DMS53 (cell line): Measurements from ENCODE around the gene CHPF.

Experiments
- DNase-seq: peaks from one replicate; lab custom pipeline; 2025; lab: John Stamatoyannopoulos, UW

The CHPF gene

DNA sequence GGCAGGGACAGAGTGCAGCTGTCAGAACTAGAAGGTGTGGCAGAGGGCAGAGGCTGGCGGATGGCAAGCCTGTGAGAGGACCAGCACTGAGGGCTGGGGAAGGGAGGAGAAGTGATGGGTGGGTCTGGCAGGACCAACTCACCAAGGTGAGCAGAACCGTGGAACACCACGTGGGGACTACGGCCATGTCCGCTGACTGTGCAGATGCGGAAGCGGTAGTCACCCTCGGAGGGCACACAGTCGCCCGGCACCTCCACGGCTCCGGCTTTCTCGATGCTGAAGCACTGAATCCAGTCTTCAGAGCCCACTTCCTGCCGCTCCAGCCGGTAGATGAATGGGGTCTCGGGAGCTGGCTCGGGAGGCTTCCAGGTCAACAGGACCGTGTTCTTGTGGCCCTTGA, 23.5 kb upstream of the CHPF start:
- DNase-seq = no peak

DNA sequence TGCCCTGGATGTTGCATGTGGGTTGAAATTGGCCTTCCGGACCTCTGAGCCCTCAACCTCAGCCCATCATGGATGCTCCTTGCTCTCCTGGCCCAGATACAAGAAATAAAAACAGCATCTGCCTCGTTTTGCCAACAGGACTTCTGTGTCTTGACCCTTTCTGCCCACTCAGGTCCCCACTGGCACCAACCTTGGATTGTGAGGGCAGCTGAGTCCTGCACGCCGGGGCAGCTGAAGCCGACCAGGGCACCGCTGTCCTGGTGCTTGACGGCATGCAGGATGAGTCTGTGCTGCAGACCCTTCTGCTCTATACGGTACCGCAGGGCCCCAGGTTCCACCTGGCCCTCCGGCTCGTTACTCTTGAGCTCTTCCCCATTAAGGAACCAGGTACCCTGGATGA, 23.0 kb upstream of the CHPF start:
- DNase-seq = no peak

DNA sequence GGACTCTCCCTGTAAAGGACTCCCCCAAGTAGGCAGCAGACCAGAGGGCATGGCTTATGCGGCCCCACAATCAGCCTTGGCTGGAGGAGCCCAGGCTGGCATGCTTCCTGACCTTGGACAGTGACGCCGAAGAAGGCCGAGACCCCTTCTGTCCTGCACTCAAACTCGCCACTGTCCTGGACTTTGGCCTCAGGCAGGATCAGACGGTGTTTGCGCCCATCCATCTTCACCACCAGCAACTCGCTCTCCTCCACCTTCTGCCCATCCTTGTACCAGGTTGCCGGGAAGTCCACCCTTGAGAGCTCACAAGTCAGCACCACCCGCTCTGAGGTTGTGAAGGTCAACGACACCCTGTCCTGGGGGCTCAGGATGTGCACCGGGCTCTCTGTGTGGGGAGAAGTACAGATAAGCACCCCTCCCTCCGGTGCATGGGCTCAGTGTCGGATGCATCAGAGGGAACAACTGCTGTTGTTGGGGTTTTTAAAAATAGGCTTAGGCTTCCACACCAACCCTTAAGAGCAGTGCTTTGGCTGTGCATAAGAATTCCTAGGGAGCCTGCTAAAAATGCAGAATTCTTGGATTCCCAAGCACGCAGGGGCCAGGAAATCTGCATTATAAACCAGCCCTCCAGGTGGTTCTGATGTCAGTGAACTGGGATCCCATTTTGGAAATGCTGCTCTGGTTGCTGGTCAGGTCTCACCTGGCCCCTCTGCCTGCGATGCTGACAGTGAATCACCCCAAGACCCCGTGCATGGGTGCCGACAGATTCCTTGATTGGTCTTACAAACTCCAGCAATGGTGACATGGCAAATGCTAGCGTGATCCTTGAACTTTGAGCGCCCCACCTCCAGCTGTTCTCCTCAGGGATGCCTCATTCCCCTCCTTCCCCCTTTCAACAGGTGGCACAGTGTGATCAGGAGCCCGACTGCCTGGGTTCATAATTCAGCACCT, 21.8 kb upstream of the CHPF start:
- DNase-seq = no peak

DNA sequence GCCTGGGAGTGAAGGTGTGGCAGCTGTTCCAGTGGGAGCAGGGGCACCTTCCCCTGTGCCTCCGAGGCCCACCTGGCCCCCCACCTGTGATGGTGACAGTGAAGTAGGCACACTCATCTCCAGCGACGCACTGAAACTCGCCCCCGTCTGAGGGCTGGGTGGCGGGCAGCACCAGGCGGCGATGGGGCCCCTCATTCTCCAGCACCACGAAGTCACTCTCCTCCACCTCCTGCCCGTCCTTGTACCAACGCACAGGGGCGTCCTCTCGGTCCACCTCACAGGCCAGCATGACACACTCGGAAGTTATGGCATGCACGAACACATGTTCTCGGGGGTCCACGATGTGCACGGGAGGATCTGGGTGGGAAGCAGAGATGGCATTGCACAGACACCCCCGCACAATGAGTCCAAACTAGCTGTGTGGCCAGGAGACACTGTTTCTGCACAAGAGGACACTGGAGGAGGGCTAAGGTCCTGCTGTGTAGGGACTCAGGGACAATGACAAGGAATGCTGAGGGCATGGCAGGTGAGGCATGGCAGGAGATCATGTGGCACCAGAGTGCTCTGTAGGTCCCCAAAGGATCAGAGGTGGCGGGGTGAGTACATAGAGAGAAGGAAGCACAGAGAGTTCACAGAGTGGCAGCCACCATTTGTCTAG, 19.8 kb upstream of the CHPF start:
- DNase-seq = no peak

DNA sequence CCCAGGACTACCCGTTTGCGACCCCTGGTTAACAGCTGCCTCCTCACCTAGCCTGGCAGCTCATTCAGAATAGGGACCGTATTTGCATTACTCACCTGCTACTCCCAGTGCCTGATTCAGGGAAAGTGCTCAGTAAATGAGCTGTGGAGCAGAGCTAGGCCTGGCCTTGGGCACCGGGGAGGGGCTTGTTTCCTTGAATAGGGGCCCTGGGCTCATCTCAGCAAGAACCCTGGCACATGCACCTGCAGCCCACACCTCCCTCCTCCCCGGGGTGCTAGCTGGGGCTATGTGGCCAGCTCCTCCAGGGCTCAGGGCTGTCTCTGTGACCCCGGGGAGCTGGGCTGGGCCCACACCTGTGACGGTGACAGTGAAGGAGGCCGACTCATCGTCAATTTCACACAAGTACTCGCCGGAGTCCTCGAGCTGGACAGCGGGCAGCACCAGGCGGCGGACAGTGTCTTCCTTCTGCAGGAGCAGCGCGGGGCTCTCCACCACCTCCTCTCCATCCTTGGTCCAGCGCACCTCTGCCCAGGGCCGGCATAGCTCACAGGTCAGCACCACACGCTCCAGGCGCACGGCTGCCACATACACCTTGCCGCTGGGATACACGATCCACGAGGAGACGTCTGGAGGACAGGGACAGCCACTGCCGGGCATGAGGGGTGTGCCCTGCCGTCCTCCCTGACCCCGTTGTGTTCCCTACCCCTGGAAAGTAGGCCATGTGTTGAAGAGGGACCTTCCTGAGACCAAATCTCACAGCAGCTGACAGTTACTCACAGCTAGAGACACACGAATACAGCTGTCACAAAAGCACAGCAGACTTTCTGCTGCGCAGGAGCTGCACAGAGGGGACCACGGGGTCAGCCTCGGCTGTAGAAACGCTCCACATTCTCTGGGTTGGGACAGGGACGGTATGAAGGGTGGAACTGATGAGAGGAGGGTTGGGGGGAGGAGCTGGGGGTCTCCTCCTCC, 18.7 kb upstream of the CHPF start:
- peak; percentile 23 for DNase-seq

DNA sequence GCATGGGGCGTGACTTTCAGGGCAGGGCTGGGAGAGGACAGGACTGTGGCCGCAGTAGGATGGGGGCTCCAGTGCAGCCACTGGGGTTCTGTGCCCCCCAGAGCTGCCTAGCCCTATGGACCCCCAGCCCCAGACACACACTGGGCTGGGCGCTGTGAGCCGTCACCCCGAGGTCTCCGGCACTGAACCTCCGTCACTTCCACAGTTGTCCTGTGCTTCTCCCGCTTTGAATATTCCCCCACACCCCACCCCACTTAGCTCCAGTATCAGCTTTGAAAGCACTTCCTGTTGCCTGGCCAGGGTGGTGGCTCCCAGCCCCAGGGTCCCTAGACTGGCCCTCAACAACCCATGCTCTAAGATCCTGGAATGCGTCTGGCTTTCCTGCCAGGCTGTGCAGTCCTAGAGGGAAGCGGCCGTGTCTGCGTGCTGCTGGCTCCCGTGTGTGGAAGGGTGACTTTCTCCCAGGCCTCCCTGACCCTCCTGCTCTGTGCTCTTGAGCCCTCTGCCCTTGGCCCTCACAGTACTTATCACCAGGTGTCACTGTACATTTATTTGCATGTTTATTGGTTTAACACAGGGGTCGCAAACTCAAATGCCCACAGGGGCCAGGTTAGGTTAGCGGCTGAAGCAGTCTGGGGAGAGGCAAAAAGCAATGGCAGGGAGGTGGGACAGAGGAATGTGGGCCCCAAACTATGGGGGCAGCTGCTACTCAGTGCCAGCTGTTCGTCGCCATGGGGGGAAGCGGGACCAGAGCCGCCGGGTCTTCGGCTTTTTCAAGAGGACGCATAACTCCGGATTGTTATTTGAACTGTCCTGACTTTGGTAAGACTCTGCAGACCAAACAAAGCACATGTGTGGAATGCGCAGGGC, 17.8 kb upstream of the CHPF start:
- no peak for DNase-seq

DNA sequence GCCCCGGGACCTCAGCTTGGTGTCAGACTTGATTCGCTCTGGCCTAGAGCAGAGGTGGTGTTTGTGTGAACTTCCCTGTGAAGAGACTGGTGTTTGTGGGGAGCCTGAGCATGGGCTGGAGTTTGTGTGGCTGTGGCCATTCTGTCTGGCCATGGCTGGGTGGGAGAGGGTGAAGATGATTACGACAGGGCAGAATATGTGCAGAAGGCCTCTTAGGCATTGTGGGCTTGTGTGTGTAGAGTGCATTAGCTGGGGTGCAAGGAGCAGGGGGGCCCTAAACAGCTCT, 17.2 kb upstream of the CHPF start:
- DNase-seq = no peak

DNA sequence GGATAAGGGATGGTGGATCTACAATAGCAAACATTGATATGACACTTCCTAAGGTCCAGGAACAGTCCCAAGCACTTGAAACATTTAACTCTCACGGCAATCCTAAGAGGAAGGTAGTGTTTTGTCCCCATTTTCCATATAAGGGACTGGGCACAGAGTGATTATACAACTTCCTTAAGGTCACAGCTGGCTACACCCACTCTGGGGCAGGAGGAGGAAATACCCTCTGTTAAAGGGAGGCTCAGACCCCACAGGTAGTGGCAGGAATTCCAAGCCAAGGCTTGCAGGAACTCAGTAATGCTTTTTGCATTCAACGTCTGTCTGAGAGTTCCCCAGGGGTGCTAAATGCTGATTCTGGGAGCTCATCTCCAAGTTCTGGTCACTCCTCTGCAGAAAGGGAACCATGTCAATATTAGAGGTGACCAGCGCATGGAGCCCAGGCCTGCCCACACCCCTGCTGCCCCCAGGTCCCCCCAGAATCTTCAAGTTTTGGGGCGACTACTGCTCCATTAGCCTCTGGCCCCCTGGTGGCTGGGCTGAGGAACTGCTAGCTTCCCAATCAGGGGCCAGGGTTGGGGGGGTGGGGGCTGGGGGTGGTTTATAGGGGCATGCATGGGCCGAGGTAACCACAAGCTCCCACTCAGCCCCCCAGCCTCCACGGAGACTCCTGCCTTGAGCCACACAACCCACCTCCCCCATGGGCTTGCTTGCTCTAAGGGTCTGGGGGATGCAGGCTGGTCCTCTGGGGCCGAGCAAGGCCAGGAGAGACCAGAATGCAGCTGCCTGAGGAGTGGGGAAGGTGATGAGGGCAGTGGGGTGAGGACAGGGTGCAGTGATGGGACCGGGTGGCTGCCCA, 16.7 kb upstream of the CHPF start:
- peak; percentile 26 for DNase-seq

DNA sequence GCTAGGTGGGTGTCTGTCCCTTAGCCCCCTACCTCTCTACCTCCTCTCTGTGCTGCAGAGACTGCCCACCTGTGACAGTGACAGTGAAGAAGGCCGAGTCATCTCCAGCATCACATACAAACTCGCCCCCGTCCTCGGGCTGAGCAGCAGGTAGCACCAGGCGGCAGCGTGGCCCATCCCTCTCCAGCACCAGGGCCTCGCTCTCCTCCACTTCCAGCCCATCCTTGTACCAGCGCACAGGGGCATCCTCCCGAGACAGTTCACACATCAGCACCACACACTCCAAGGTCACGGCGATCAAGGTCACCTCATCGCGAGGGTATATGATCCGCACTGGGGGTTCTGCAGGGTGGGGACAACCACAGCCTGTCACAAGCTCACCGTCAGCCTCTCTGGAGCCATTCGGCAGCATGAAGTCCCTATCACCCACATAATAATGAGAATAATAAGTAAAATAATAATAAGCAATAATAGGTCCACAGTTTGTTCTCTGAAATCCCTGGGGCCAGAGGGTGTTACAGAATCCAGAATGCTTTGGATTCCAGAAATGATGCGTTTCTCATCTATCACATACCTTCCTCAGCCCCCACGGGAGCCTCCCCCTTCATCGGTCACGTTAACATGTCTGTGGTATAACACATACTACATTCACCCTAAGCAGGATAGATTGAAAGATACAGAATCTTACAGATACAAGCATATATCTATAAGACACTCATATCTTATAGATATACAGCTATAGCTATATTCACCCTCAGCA, 15.7 kb upstream of the CHPF start:
- DNase-seq = no peak

DNA sequence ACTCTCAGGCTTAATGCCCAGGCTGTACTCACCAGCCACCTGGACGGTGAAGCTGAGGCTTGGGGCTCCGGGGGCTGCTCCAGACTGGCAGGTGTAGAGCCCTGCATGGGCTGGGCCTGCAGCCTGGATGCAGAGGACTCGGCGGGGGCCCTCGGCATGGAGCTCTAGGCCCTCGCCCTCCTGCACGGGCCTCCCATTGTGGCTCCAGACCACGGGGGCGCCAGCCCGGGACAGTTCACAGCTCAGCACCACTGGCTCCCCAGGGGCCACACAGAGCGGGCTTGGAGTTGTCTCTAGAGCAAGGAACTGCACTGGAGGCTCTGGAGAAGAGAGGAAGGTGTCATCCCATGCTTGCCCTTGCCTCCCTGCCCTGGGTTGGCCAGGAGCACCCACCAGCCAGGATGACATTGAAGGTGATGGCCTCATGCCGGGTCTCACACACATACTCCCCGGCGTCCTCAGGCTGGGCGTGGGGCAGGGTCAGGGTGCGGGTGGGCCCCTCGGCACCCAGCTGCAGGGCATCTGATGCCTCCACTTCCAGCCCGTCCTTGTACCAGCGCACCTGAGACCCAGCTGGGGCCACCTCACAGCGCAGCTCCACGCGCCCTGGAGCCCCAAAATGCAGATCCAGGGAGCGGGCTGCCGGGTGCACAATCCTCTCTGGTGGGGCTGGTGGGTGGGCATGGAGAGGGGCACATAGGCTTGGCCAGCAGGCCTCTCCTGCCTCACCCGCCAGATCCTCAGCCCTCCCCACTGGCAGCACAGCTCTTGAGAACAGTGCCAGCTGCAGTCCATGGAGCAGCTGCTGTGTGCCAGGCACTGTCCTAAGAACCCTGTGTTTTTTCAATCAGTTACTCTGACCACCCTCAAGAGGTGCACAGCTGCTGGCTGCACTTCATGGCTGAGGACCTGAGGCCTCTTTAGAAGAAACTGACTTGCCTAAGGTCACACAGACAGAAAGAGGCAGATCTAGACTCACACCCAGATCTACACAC, 14.5 kb upstream of the CHPF start:
- DNase-seq = no peak

DNA sequence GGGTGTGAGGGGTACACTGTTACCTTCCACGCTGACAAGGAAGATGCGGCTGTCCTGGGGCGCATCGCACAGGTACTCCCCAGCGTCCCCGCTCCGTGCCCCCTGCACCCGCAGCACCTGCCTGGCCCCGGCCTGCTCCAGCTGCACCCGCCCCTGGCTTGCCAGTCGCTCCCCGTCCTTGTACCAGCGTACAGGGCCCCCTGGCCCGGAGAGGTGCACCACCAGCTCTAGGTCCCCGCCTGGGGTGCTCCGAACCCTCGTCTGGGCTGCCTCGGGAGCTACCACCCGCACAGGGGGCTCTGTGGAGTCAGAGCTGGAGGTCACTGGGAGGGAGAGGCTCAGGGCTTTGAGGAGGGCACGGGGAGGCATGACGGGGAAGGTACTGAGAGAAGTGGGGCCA, 13.7 kb upstream of the CHPF start:
- no peak for DNase-seq

DNA sequence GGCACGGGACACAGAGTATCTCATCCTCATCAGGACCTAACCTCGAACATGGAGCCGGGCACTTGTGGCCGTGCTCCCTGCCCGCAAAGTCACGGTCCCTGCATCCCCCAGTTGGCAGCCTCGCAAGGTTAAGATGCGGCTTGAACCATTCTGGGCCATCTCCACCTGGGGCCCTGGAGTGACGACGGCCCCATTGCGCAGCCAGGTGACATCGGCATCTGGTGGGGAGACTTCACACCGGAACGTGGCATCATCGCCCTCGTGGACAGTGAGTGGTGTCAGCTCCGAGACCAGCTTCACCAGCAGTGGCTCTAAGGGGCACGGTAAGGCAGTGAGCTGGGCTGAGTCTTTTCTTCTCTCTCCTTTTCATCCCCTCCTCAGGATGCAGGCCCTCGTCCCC, 12.8 kb upstream of the CHPF start:
- DNase-seq = no peak

DNA sequence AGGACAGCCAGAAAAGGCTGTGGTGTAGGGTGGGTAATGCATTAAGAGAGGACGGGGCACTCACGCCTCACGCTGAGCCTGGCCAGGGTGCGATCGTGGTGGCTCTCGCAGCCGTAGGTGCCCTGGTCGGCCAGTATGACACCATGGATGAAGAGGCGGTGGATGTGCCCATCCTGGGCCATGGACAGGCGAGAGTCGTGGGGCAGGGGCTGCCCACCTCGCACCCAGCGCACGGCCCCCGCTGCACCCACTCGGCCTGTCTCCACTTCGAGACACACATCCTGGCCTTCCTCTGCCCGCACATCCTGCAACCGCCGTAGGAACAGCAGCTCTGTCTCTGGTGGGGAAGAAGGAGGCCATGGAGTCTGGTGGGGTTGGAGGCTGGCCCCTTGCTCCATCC, 12.3 kb upstream of the CHPF start:
- DNase-seq = no peak

DNA sequence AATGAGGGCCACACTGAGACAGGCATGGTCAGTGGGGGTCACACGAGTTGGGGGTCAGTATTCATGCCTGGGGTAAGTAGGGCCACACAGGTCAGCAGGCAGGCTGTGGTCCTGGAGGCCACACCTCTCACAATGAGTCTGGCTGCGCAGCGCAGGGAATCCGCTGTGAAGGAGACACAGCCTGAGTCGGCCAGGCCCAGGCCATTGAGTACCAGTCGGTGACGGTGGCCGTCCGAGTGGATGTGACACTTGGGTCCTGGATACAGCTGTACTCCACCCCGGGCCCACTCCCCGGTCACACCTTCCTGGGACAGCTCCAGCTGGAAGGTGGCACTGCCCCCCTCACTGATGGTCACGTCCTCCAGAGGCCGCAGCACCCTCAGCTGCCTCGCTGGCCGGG, 10.7 kb upstream of the CHPF start:
- no peak for DNase-seq

DNA sequence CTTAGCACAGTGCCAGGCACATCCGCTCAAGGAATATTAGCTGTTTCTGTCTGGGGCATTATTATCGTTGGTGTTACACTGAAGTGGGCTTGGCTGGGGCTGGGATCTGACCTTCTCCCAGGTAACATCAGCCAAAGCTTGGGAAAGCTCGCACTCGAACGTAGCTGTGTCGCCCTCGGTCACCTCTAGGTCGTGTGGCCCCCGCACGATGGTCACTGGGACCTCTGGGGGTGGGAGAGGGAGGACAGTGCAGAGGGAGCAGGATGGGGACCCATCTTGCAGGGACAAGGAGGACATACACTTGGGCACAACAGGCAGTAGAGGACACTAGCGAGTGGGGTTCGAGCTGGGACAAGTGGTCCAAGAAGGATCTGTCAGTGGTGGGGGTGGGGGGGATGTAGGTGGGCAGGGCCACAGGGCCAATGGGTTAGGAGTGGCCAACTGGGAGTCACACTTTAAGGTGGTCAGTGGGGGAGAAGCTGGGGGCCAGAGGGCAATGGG, 9.9 kb upstream of the CHPF start:
- DNase-seq = no peak

DNA sequence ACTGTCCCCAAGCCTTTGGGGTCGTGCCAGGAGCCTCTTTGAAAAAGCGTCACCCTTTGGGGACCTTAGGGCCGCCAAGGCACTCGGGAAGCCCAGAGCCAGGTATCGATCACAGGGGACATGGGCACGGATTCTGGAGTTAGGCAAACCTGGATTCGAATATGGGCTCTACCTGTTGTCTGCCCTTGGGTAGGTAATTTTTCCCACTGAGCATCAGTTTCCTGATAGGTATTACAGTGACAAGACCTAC, 9.5 kb upstream of the CHPF start:
- no peak for DNase-seq

DNA sequence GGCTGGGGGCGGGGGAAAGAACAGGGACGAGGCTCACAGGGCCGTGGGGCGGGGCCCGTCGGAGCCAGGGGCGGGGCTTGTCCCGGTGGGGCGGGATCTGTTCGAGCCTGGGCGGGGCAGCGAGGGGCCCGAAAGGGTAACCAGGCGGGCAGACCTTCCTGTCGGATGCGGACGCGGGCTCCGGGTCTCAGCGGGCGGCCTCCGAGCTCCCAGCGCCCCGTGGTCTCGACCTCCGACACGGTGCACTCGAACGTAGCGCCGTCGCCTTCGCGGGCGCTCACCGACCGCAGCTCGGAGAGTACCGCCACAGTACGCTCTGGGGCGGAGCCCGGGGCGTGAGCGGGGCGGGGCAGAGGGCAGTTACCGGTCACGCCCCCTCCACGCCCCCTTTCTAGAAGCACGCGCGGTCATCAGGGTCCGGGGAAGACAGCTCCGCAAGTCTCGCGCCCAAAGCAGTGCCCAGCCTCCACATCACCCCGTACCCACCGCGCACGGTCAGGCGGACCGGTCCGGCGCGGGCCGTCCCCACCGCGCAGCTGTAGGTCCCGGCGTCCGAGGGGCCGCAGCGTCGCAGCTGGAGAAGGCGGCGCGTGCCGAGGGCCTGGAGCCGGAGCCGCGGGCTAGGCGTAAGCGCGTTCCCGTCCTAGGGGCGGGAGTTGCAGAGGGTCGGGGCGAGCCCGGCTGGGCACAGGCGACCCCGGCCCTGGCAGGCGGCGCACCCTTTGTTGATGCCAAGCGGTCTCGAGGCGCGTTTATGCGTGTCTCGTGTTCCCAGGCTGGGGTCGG, 9.0 kb upstream of the CHPF start:
- DNase-seq = peak; percentile 89
